GM21390 (cell line): ENCODE results near the gene GRM1.

Source experiments
- ATAC-seq: cut with Tn5 transposase; IDR thresholded peaks from one replicate; pipeline ENCODE4 v1.9.1; 2021; ENCODE audit not compliant: unreplicated experiment

The GRM1 gene

DNA sequence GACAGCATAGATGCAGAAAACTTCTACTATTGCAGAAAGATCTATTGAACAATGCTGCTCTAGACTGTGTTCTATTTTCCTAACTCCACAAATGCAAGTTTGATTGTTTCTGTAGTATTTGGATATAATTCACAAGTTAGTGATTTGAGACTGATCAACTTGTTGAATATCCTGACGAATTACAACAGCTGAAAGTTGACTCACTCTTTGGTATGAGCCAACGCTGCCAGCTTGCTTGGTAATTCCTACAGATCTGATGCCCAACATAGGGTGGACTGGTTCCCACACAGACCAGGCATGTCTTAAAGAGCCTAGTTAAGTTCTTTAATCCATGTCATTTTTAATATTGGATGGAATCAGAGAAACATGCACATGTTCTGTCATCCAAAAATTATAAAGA, 283.7 kb downstream of the GRM1 start:
- ATAC-seq, result no peak

DNA sequence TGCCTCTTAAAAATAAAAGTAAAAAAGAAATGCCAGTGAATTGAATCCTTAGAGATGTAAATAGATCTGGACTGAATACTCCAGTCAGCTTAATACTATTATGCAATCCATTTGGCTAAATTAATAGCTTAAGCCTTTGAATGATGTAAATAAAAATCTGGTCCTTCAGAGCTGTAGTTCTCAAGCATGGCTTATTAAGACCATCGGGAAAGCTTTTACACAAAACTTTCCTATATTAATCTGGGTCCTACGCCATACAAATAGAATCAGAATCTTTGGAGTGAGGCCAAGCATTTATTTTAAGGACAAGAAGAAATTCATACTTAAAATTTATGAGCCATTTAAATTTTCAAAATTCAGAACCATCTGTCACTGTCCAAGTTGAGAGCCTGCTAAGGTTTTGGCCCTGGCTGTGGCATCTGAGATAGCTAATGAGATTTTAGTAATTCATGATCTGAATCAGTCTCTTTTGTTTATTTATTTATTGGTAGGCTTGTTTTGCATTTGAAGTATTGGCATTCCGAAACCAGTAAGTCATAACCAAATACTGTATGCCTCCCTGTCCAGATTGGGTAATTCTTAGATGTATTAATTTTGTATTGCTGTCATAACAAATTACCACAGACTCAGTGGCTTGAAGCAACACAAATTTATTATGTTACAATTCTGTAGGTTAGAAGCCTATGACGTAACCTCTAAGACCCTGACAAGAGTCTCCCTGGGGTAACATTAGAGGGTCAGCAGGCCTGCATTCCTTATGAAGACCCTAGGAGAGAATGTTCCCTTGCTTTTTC, 286.7 kb downstream of the GRM1 start:
- ATAC-seq, result no peak

DNA sequence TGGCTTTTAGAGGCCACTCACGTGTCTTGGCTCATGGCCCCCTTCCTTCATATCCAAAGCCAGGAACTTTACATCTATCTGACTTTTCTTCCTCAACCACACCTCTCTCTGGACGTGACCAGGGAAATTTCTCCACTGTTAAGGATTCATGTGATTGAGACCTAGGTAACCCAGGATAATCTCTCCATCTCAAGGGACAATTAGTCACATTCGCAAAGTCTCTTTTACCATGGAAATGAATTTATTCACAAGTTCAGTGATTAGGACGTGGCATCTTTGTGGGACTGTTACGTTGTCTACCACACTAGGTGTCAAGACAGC, 287.3 kb downstream of the GRM1 start:
- no peak for ATAC-seq

DNA sequence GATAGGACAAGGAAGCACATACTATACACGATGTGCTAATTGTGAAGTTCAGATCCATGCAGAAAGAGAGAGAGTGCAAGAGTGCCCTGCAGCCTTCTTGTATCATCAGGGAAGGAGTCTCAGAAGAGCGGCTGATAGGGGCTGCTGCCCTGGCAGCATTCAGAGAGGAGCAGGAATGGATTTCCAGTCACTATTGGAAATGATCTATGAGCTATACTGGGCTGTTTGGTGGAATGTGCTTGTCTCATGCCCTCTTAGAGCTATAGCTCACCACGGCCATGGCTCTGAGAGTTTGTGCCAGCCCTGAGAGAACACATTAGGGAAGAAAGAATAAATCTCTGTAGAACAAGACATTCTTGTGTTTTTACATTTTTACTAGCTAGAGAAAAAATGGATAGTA, 302.2 kb downstream of the GRM1 start:
- ATAC-seq, result no peak

GRCh38 chr6:146335336-146335735, 306.5 kb downstream of the GRM1 start:
- ATAC-seq, result no peak

- no peak for ATAC-seq
Observed at GRCh38 chr6:146336191-146336590, 307.3 kb downstream of the GRM1 start.

DNA sequence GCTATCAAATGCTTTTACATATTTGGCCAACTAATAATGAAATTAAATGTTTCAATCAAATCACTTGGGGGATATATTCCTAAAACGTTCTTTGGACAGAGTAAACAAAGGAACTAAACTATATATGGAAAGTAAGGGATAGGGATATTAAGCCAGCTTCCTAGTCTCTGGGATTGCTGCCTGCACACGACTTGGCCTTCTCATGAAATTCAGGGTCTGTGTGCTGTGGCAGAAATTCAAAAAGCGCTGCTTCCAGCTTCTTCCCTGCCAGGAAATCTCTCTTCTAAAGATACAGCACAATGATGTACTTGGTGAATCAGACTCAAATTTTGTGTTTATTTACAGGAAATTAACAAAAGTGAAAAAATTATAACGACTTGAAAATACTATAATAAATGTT, 308.5 kb downstream of the GRM1 start:
- no peak for ATAC-seq

DNA sequence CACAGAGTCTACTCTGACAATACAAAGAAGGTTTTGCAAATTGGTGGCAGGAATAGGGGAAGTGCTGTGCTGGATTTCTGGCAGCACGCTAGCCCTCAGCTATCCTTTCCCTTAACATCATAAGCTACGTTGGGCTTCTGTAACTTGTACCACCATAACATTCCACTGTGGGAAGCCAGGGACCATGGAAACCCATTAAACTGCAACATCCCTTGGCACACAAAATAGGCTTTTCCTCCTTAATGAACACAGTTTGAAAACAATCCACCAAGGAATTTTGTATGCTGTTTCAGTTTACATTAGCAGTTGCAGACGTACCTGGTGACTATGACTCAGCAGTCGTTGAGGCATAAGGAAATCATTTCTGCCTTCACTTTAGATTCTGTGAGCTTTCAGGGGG, 310.9 kb downstream of the GRM1 start:
- ATAC-seq, result no peak

GRCh38 chr6:146341493-146342230, 312.8 kb downstream of the GRM1 start:
- no peak for ATAC-seq

- no peak for ATAC-seq
Observed at GRCh38 chr6:146345598-146345997, 316.7 kb downstream of the GRM1 start.

GRCh38 chr6:146347090-146347489, 318.2 kb downstream of the GRM1 start:
- ATAC-seq, result no peak

DNA sequence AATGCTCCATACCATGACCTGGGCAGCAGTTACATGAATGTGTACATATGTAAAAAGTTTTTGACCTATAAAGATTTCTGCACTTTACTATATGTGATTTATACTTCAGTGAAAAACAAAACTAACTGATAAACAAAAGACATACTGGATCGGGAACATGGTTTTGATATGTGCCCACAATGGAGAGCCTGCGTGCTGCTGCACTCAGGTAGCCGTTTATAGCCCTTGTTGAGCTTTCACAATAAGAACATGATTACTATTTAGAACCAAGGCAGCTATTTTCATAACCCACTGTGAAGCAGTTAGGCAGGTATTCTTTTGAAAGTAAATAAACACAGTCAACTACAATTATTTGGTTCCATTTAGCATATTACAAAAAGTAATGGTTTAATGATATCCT, 318.8 kb downstream of the GRM1 start:
- no peak for ATAC-seq

GRCh38 chr6:146351018-146351417, 322.2 kb downstream of the GRM1 start:
- no peak for ATAC-seq

GRCh38 chr6:146352163-146352562, 323.3 kb downstream of the GRM1 start:
- no peak for ATAC-seq

GRCh38 chr6:146354451-146354850, 325.6 kb downstream of the GRM1 start:
- no peak for ATAC-seq

- no peak for ATAC-seq
Observed at GRCh38 chr6:146355521-146356100, 326.7 kb downstream of the GRM1 start.

DNA sequence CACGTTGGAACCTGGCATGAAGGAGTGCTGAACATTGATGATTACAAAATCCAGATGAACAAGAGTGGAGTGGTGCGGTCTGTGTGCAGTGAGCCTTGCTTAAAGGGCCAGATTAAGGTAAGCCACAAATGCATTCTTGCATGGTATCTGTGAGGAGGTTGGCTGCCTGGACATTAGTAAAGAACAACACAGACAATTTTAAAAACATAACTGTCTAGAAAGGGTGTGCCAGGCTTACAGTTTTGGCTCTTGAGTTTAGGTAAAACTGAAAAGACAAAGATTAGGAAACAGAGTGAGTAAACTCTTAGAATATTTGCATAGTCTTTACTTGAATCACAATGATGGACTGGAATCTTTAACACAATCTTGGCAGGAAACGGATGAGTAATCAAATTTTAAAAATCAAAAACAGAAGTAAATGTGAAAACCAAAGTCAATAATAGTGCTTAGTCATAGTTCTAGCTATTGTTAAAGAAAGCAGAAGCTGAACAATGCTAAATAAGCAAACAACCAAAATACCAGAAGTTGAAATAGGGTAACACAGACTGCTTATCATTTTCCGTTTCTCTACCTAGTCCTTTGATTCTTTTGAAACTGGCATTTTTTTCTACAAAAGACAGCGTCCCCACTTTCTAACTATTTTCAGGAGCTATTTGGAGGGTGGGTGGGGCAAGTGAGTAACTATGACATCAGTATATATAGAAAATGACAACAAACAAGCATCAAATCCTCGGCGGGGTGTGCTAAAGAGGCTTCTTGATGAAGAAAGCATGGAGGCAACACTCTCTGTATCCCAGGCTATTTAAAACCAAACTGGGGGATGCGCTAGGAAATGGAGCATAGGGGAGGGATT, 328.9 kb downstream of the GRM1 start:
- ATAC-seq, result peak; percentile 75

- no peak for ATAC-seq
Observed at GRCh38 chr6:146358431-146359046, 329.7 kb downstream of the GRM1 start.

- ATAC-seq, result no peak
Observed at GRCh38 chr6:146359131-146359530, 330.3 kb downstream of the GRM1 start.

GRCh38 chr6:146361128-146361924, 332.5 kb downstream of the GRM1 start:
- no peak for ATAC-seq
